SK-N-SH (cell line): ENCODE data around the gene ZNF14. TPM values are rescaled to one million over a fixed set of nuclear protein-coding genes. Genes with fewer than 3 reads are reported as not detected.
A peak's percentile ranks its signal among the peaks of the same experiment; 100 is the strongest.

Experiments
- CTCF ChIA-PET: fragments of 300-600, 350-600 bp; formaldehyde crosslinking; extraction: SDS; loops from one replicate; lab custom pipeline; 2021; lab: Yijun Ruan, JAX
- POLR2A ChIA-PET: fragments of 350-600 bp; sonication (Branson Sonifier 250); formaldehyde crosslinking; extraction: SDS; loops from one replicate; lab custom pipeline; 2020; ENCODE audit warnings: antibody characterized with exemption, inconsistent platforms; lab: Yijun Ruan, JAX
- DNase-seq: peaks from one replicate; pipeline ENCODE4 v3.0.0; 2012
- H2AFZ ChIP-seq: fragments of 200-600 bp; sonication (generic); 2 replicates; pipeline ENCODE4 v1.8.1; 2016; ENCODE audit warnings: antibody characterized with exemption, mild to moderate bottlenecking, low read depth
- H3F3A ChIP-seq: fragments of 200-600 bp; sonication (generic); replicated peaks from 2 replicates; pipeline ENCODE3; 2016; ENCODE audit warnings: antibody characterized with exemption, mild to moderate bottlenecking; ENCODE audit not compliant: insufficient read depth
- H3K27ac ChIP-seq, 2 experiments: fragments of 200-500 bp in 1 of 2; fragments of 200-600 bp in 1 of 2; sonication (Bioruptor generic) in 1 of 2; sonication (generic), shearing (Covaris generic) in 1 of 2; 2 replicates each; pipeline versions ENCODE4 v1.5.1 to v1.6.1; 2014 to 2016; ENCODE audit warnings: low read depth in 2 of 2, inconsistent platforms in 1 of 2, low read length in 1 of 2, mild to moderate bottlenecking in 1 of 2, mixed read lengths in 1 of 2
- H3K27me3 ChIP-seq: fragments of 200-600 bp; sonication (generic), shearing (Covaris generic); 2 replicates; pipeline ENCODE4 v1.6.1; 2016; ENCODE audit warnings: mixed run types; ENCODE audit not compliant: insufficient read depth
- H3K36me3 ChIP-seq, 2 experiments: fragments of 200-500 bp in 1 of 2; fragments of 200-600 bp in 1 of 2; sonication (Bioruptor generic) in 1 of 2; sonication (generic) in 1 of 2; replicated peaks in 1 of 2; 2 replicates each; pipeline versions ENCODE3 to v1.5.1; 2014 to 2016; ENCODE audit warnings: low read length in 1 of 2, mild to moderate bottlenecking in 1 of 2; ENCODE audit not compliant: insufficient read depth in 2 of 2, control insufficient read depth in 1 of 2
- H3K4me1 ChIP-seq, 2 experiments: fragments of 200-500 bp in 1 of 2; fragments of 200-600 bp in 1 of 2; sonication (Bioruptor generic) in 1 of 2; sonication (generic), shearing (Covaris generic) in 1 of 2; 2 replicates each; pipeline versions ENCODE4 v1.5.1 to v1.6.1; 2014 to 2016; ENCODE audit warnings: low read depth in 1 of 2, low read length in 1 of 2, mixed run types in 1 of 2; ENCODE audit not compliant: insufficient read depth in 2 of 2, control insufficient read depth in 1 of 2
- H3K4me2 ChIP-seq: fragments of 200-600 bp; sonication (generic), shearing (Covaris generic); 2 replicates; pipeline ENCODE4 v1.6.1; 2017; ENCODE audit warnings: mixed run types
- H3K4me3 ChIP-seq, 2 experiments: fragments of 200-500 bp in 1 of 2; fragments of 200-600 bp in 1 of 2; sonication (Bioruptor generic) in 1 of 2; sonication (generic), shearing (Covaris generic) in 1 of 2; 2 replicates each; pipeline versions ENCODE4 v1.5.1 to v1.8.1; 2014 to 2016; ENCODE audit warnings: low read depth in 2 of 2, inconsistent platforms in 1 of 2, low read length in 1 of 2, mild to moderate bottlenecking in 1 of 2, mixed read lengths in 1 of 2, moderate library complexity in 1 of 2
- H3K79me2 ChIP-seq: fragments of 200-600 bp; sonication (generic); 2 replicates; pipeline ENCODE4 v1.8.1; 2017; ENCODE audit warnings: mild to moderate bottlenecking; ENCODE audit not compliant: insufficient read depth
- H3K9ac ChIP-seq: fragments of 200-600 bp; sonication (generic); 2 replicates; pipeline ENCODE4 v1.6.1; 2017; ENCODE audit warnings: mixed run types
- H3K9me2 ChIP-seq: fragments of 200-600 bp; sonication (generic); 2 replicates; pipeline ENCODE4 v1.6.1; 2017; ENCODE audit warnings: mixed run types
- H3K9me3 ChIP-seq: fragments of 200-600 bp; sonication (generic); 2 replicates; pipeline ENCODE4 v1.6.1; 2017; ENCODE audit warnings: mixed run types, mild to moderate bottlenecking, moderate library complexity
- H4K20me1 ChIP-seq: fragments of 200-600 bp; sonication (generic); 2 replicates; pipeline ENCODE4 v1.6.1; 2017; ENCODE audit warnings: mild to moderate bottlenecking, mixed run types; ENCODE audit not compliant: insufficient read depth
- CHD2 ChIP-seq: fragments of 150-350 bp; IDR thresholded peaks from 2 replicates; pipeline ENCODE4 v1.6.1; 2018; ENCODE audit warnings: low read length; ENCODE audit not compliant: partially characterized antibody
- EZH2phosphoT487 ChIP-seq: fragments of 200-600 bp; sonication (generic); IDR thresholded peaks from 2 replicates; pipeline ENCODE4 v1.6.1; 2017; ENCODE audit warnings: low read depth, mixed run types, mild to moderate bottlenecking, antibody characterized with exemption, moderate library complexity, borderline replicate concordance
- FOXJ3 ChIP-seq: sonication (generic); formaldehyde crosslinking; IDR thresholded peaks from 2 replicates; pipeline ENCODE4 v1.5.1; 2020; ENCODE audit warnings: mild to moderate bottlenecking, missing genetic modification reagents
- FOXM1 ChIP-seq: IDR thresholded peaks from 2 replicates; pipeline ENCODE4 v1.4.0; 2012; ENCODE audit warnings: low read depth, mild to moderate bottlenecking
- GABPA ChIP-seq: IDR thresholded peaks from 2 replicates; pipeline ENCODE4 v1.4.0; 2012; ENCODE audit warnings: low read depth, mild to moderate bottlenecking
- GATA2 ChIP-seq: sonication (generic); formaldehyde crosslinking; IDR thresholded peaks from 2 replicates; pipeline ENCODE4 v1.5.0; 2020; ENCODE audit warnings: mild to moderate bottlenecking, missing genetic modification reagents
- JUND ChIP-seq: IDR thresholded peaks from 2 replicates; pipeline ENCODE4 v1.4.0; 2012
- MEF2A ChIP-seq: IDR thresholded peaks from 2 replicates; pipeline ENCODE4 v1.4.0; 2012; ENCODE audit warnings: low read depth, borderline replicate concordance
- MXI1 ChIP-seq: IDR thresholded peaks from 2 replicates; pipeline ENCODE4 v1.6.1; 2012; ENCODE audit warnings: mild to moderate bottlenecking, low read depth, low read length, improper control_type of control experiment
- PBX3 ChIP-seq: IDR thresholded peaks from 2 replicates; pipeline ENCODE4; 2012
- RAD21 ChIP-seq: IDR thresholded peaks from 2 replicates; pipeline ENCODE4 v1.6.1; 2012; ENCODE audit warnings: mild to moderate bottlenecking, low read length
- REST ChIP-seq: IDR thresholded peaks from 2 replicates; pipeline ENCODE4 v1.6.1; 2012; ENCODE audit warnings: mild to moderate bottlenecking, low read depth, low read length, moderate library complexity
- RFX5 ChIP-seq: IDR thresholded peaks from 2 replicates; pipeline ENCODE4 v1.6.1; 2012; ENCODE audit warnings: mild to moderate bottlenecking, improper control_type of control experiment, low read length
- RXRA ChIP-seq: IDR thresholded peaks from 2 replicates; pipeline ENCODE4 v1.4.0; 2012; ENCODE audit warnings: low read depth, mild to moderate bottlenecking, borderline replicate concordance
- SIN3A ChIP-seq: IDR thresholded peaks from 2 replicates; pipeline ENCODE4 v1.6.1; 2012; ENCODE audit warnings: low read depth, mild to moderate bottlenecking, low read length, moderate library complexity, borderline replicate concordance
- SMC3 ChIP-seq: IDR thresholded peaks from 2 replicates; pipeline ENCODE4 v1.6.1; 2012; ENCODE audit warnings: low read depth, low read length, improper control_type of control experiment
- TAF1 ChIP-seq: IDR thresholded peaks from 2 replicates; pipeline ENCODE4 v1.6.1; 2012; ENCODE audit warnings: low read depth, mild to moderate bottlenecking, low read length, moderate library complexity, borderline replicate concordance
- TEAD4 ChIP-seq: IDR thresholded peaks from 2 replicates; pipeline ENCODE4 v1.4.0; 2012; ENCODE audit warnings: mild to moderate bottlenecking, borderline replicate concordance; ENCODE audit not compliant: insufficient read depth
- USF2 ChIP-seq: fragments of 150-350 bp; IDR thresholded peaks from 2 replicates; pipeline ENCODE4 v1.6.1; 2017; ENCODE audit warnings: antibody characterized with exemption, low read length, low read depth, borderline replicate concordance
- YY1 ChIP-seq: IDR thresholded peaks from 2 replicates; pipeline ENCODE4 v1.4.0; 2012; ENCODE audit warnings: low read depth, mild to moderate bottlenecking
- WGBS: methylation state at CpG from one replicate; pipeline ENCODE4 v1.1.6; 2017; ENCODE audit warnings: low lambda C conversion rate; 5-methylcytosine and 5-hydroxymethylcytosine counted together
- polyA plus RNA-seq, 3 experiments: library from polyadenylated mRNA; depleted of rRNA; stranded (reverse); fragments of >200 nt; gene quantifications; 2 replicates each; pipeline ENCODE4 v1.2.3, GENCODE V29; 2012
- TF ChIP-seq, protein P1 (sequence below): IDR thresholded peaks from 2 replicates; pipeline ENCODE4 v1.4.0; 2012; ENCODE audit warnings: low read depth
- TF ChIP-seq, protein P2 (sequence below): fragments of 200-600 bp; sonication (generic); IDR thresholded peaks from 2 replicates; pipeline ENCODE4 v1.6.1; 2017; ENCODE audit warnings: antibody characterized with exemption, mild to moderate bottlenecking, moderate library complexity

Gene ZNF14
- polyA plus RNA-seq, 1 of the 3 experiments (the other 2 are of a cell fraction) = 1.1 TPM

- ChIA-PET CTCF (no interaction called here), POLR2A (no interaction called here)
- TF ChIP-seq, protein P1, sequence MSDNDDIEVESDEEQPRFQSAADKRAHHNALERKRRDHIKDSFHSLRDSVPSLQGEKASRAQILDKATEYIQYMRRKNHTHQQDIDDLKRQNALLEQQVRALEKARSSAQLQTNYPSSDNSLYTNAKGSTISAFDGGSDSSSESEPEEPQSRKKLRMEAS = no peak
- TF ChIP-seq FOXM1 (no peak), GABPA (no peak), SMC3 (no peak), EZH2phosphoT487 (no peak), FOXJ3 (CRISPR knock-in tag) (no peak), MEF2A (no peak), SIN3A (no peak), YY1 (no peak), PBX3 (no peak), USF2 (no peak), RXRA (no peak), GATA2 (no peak), RAD21 (no peak)
- TF ChIP-seq, protein P2, sequence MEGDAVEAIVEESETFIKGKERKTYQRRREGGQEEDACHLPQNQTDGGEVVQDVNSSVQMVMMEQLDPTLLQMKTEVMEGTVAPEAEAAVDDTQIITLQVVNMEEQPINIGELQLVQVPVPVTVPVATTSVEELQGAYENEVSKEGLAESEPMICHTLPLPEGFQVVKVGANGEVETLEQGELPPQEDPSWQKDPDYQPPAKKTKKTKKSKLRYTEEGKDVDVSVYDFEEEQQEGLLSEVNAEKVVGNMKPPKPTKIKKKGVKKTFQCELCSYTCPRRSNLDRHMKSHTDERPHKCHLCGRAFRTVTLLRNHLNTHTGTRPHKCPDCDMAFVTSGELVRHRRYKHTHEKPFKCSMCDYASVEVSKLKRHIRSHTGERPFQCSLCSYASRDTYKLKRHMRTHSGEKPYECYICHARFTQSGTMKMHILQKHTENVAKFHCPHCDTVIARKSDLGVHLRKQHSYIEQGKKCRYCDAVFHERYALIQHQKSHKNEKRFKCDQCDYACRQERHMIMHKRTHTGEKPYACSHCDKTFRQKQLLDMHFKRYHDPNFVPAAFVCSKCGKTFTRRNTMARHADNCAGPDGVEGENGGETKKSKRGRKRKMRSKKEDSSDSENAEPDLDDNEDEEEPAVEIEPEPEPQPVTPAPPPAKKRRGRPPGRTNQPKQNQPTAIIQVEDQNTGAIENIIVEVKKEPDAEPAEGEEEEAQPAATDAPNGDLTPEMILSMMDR = no peak
- no peaks in the 10 kb centered on the region for H3F3A ChIP-seq
- H3K36me3 ChIP-seq = no peaks in the 10 kb centered on the region
- no peak overlapping the region for H3K4me3 ChIP-seq
- no peaks in the 10 kb centered on the region for H4K20me1 ChIP-seq
- no peak overlapping the region for H3K4me2 ChIP-seq
- 70% methylated on average over 2 of the region's 9 CpGs for WGBS
- no peak overlapping the region for H2AFZ ChIP-seq
- no peaks in the 10 kb centered on the region for H3K9me3 ChIP-seq
- H3K27me3 ChIP-seq = no peaks in the 10 kb centered on the region
- H3K4me1 ChIP-seq = no peaks in the 10 kb centered on the region
- H3K9ac ChIP-seq = no peak overlapping the region
- no peaks in the 10 kb centered on the region for H3K79me2 ChIP-seq
- H3K27ac ChIP-seq = no peak overlapping the region
- DNase-seq = peak; percentile 5
- no peaks in the 10 kb centered on the region for H3K9me2 ChIP-seq
Observed at GRCh38 chr19:19742773-19743172, 9.9 kb upstream of the ZNF14 start.

- CTCF ChIA-PET = no interaction called here
- Histone ChIP-seq H3K9ac (no peak overlapping the region), H3K4me1 (no peaks in the 10 kb centered on the region), H3K27me3 (no peaks in the 10 kb centered on the region), H2AFZ (no peak overlapping the region), H3K9me3 (no peaks in the 10 kb centered on the region), H4K20me1 (no peaks in the 10 kb centered on the region), H3K36me3 (no peaks in the 10 kb centered on the region), H3F3A (no peaks in the 10 kb centered on the region), H3K79me2 (no peaks in the 10 kb centered on the region), H3K27ac (no peak overlapping the region), H3K4me2 (no peak overlapping the region), H3K9me2 (no peaks in the 10 kb centered on the region), H3K4me3 (no peak overlapping the region)
- 47% methylated on average over 7 of the region's 7 CpGs for WGBS
- no peak for DNase-seq
- POLR2A ChIA-PET = no interaction called here
- TF ChIP-seq EZH2phosphoT487 = no peak
- no peak for TF ChIP-seq JUND
- no peak for TF ChIP-seq TAF1
- TF ChIP-seq CHD2 = no peak
- no peak for TF ChIP-seq REST
- TF ChIP-seq RAD21 = no peak
- no peak for TF ChIP-seq RFX5
- TF ChIP-seq MXI1 = no peak
- no peak for TF ChIP-seq TEAD4
Observed at GRCh38 chr19:19741184-19741583, 8.3 kb upstream of the ZNF14 start.
